GM19463 (cell line): ENCODE measurements around the gene GGPS1.
"Not testable (repeated sequence)": the region's sequence is repeated elsewhere in the genome, so short reads cannot be mapped to it uniquely, and the experiment has no call there.

Experiments used
- ATAC-seq: cut with Tn5 transposase; IDR thresholded peaks from one replicate; pipeline ENCODE4 v1.9.1; 2021; ENCODE audit warnings: mild to moderate bottlenecking, moderate library complexity; ENCODE audit not compliant: unreplicated experiment

The GGPS1 gene

GRCh38 chr1:235328271-235329138 is at the start of gene GGPS1:
Gene GGPS1 (plus strand): TSS chr1:235328570. CDS start chr1:235335265, 6,695 bp downstream.
- ATAC-seq: peak; percentile 56

GRCh38 chr1:235278915-235279292 is 49.5 kb upstream of the GGPS1 start:
- ATAC-seq: no peak

GRCh38 chr1:235279694-235280093 is 48.7 kb upstream of the GGPS1 start:
- no peak for ATAC-seq

- no peak for ATAC-seq
Observed at GRCh38 chr1:235280467-235280866, 47.9 kb upstream of the GGPS1 start.

- not testable (repeated sequence) for ATAC-seq
Observed at GRCh38 chr1:235283636-235284035, 44.7 kb upstream of the GGPS1 start.

GRCh38 chr1:235284231-235284769 is 44.1 kb upstream of the GGPS1 start:
- no peak for ATAC-seq

- ATAC-seq: no peak
Observed at GRCh38 chr1:235286667-235287066, 41.7 kb upstream of the GGPS1 start.

GRCh38 chr1:235287208-235287882 is 41.0 kb upstream of the GGPS1 start:
- ATAC-seq: no peak

- no peak for ATAC-seq
Observed at GRCh38 chr1:235289859-235290739, 38.3 kb upstream of the GGPS1 start.

- no peak for ATAC-seq
Observed at GRCh38 chr1:235290740-235291502, 37.4 kb upstream of the GGPS1 start.

- no peak for ATAC-seq
Observed at GRCh38 chr1:235291599-235292091, 36.7 kb upstream of the GGPS1 start.

GRCh38 chr1:235292790-235293189 is 35.6 kb upstream of the GGPS1 start:
- ATAC-seq: no peak

- no peak for ATAC-seq
Observed at GRCh38 chr1:235293322-235293942, 34.9 kb upstream of the GGPS1 start.

- no peak for ATAC-seq
Observed at GRCh38 chr1:235295902-235296350, 32.4 kb upstream of the GGPS1 start.

- no peak for ATAC-seq
Observed at GRCh38 chr1:235296729-235297128, 31.6 kb upstream of the GGPS1 start.

GRCh38 chr1:235297579-235297978 is 30.8 kb upstream of the GGPS1 start:
- no peak for ATAC-seq

GRCh38 chr1:235298758-235299157 is 29.6 kb upstream of the GGPS1 start:
- ATAC-seq: no peak

- no peak for ATAC-seq
Observed at GRCh38 chr1:235299169-235299858, 29.1 kb upstream of the GGPS1 start.

- ATAC-seq: no peak
Observed at GRCh38 chr1:235302143-235302542, 26.2 kb upstream of the GGPS1 start.
